Hepatocyte (in vitro differentiated cells): ENCODE measurements around the gene GPRC5B. TPM values are rescaled to one million over a fixed set of nuclear protein-coding genes. Genes with fewer than 3 reads are reported as not detected.

Experiments used
- DNase-seq: peaks from one replicate; pipeline ENCODE4 v3.0.0-alpha.2; 2016; ENCODE audit warnings: low spot score
- H2AFZ ChIP-seq: fragments of 200-600 bp; sonication (generic); 2 replicates; pipeline ENCODE4 v1.6.0; 2016; ENCODE audit warnings: antibody characterized with exemption, mild to moderate bottlenecking
- H3K27ac ChIP-seq: fragments of 200-600 bp; sonication (generic); 2 replicates; pipeline ENCODE4 v1.5.1; 2016; ENCODE audit warnings: mild to moderate bottlenecking
- H3K27me3 ChIP-seq: fragments of 200-600 bp; sonication (generic); 2 replicates; pipeline ENCODE4 v1.6.1; 2016
- H3K36me3 ChIP-seq: fragments of 200-600 bp; sonication (generic); replicated peaks from 2 replicates; pipeline ENCODE4 v1.5.1; 2016; ENCODE audit warnings: low read depth; ENCODE audit not compliant: insufficient read depth
- H3K4me1 ChIP-seq: fragments of 200-600 bp; sonication (generic); 2 replicates; pipeline ENCODE4 v1.5.1; 2016; ENCODE audit warnings: mild to moderate bottlenecking, moderate library complexity; ENCODE audit not compliant: insufficient read depth
- H3K4me2 ChIP-seq: fragments of 200-600 bp; sonication (generic); 2 replicates; pipeline ENCODE4 v1.6.0; 2016
- H3K4me3 ChIP-seq: fragments of 200-600 bp; sonication (generic); 2 replicates; pipeline ENCODE4 v1.5.1; 2016; ENCODE audit warnings: mild to moderate bottlenecking
- H3K79me2 ChIP-seq: fragments of 200-600 bp; sonication (generic); 2 replicates; pipeline ENCODE4 v1.6.0; 2017; ENCODE audit warnings: mild to moderate bottlenecking
- H3K9me2 ChIP-seq: fragments of 200-600 bp; sonication (generic); replicated peaks from 2 replicates; pipeline ENCODE4 v1.6.0; 2017; ENCODE audit warnings: mild to moderate bottlenecking; ENCODE audit not compliant: insufficient read depth
- H3K9me3 ChIP-seq: fragments of 200-600 bp; sonication (generic); 2 replicates; pipeline ENCODE4 v1.5.1; 2016; ENCODE audit warnings: low read depth, mild to moderate bottlenecking
- H4K20me1 ChIP-seq: fragments of 200-600 bp; sonication (generic); 2 replicates; pipeline ENCODE4 v1.6.0; 2016; ENCODE audit warnings: mild to moderate bottlenecking; ENCODE audit not compliant: insufficient read depth, poor library complexity, severe bottlenecking
- EZH2 ChIP-seq: fragments of 200-600 bp; sonication (generic); IDR thresholded peaks from 2 replicates; pipeline ENCODE4 v1.6.1; 2016; ENCODE audit warnings: antibody characterized with exemption, mild to moderate bottlenecking, borderline replicate concordance
- EZH2phosphoT487 ChIP-seq: fragments of 200-600 bp; sonication (generic); IDR thresholded peaks from one replicate; pipeline ENCODE4 v1.6.1; 2018; ENCODE audit warnings: antibody characterized with exemption, mild to moderate bottlenecking, low read depth, moderate library complexity; ENCODE audit not compliant: unreplicated experiment, severe bottlenecking
- WGBS: methylation state at CpG from one replicate; pipeline ENCODE4 v1.1.6; 2016; ENCODE audit warnings: low lambda C conversion rate; ENCODE audit errors: missing lambda C conversion rate; 5-methylcytosine and 5-hydroxymethylcytosine counted together
- polyA plus RNA-seq: library from polyadenylated mRNA; unstranded; fragments of >200 nt; fragmentation: Nextera tagmentation; extraction: Ambion mirVana; gene quantifications from 2 replicates; pipeline ENCODE4 v1.2.1, GENCODE V29; 2016
- total RNA-seq: library from RNA; depleted of rRNA; stranded (reverse); fragments of >200 nt; gene quantifications from 2 replicates; pipeline ENCODE4 v1.2.3, GENCODE V29; 2014
- TF ChIP-seq, protein P1 (sequence below): fragments of 200-600 bp; sonication (generic); IDR thresholded peaks from 2 replicates; pipeline ENCODE4 v1.5.1; 2016; ENCODE audit warnings: antibody characterized with exemption, mild to moderate bottlenecking; ENCODE audit not compliant: poor library complexity

Gene GPRC5B
- total and polyA plus RNA-seq, 2 experiments from 2014 or later: 36.2 to 73.1 TPM

DNA sequence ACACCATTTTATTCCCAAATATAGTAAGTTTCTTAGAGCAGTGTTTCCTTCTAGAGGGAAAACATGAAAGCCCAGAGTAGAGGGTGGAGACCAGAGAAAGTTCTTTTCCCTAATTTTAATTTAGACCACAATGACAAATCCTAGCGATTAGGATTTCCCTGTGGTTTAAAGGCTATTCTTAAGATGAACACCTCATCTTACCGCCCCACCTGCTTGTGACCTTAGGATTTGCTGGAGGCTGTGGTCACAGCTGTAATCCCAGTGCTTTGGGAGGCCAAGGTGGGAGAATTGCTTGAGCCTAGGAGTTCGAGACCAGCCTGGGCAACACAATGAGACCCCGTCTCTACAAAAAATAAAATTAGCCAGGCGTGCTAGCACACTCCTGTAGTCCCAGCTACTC lies 51.1 kb downstream of the GPRC5B start:
- Histone ChIP-seq H3K4me2 (no peak overlapping the region), H3K4me3 (no peak overlapping the region), H2AFZ (no peak overlapping the region), H3K9me3 (no peaks in the 10 kb centered on the region), H4K20me1 (no peaks in the 10 kb centered on the region), H3K27me3 (no peaks in the 10 kb centered on the region), H3K36me3 (no peaks in the 10 kb centered on the region), H3K79me2 (no peaks in the 10 kb centered on the region), H3K4me1 (peaks cover 7% of the 10 kb centered on the region), H3K9me2 (no peaks in the 10 kb centered on the region), H3K27ac (no peak overlapping the region)
- 94% methylated on average over 5 of the region's 5 CpGs for WGBS
- no peak for TF ChIP-seq EZH2
- TF ChIP-seq, protein P1, sequence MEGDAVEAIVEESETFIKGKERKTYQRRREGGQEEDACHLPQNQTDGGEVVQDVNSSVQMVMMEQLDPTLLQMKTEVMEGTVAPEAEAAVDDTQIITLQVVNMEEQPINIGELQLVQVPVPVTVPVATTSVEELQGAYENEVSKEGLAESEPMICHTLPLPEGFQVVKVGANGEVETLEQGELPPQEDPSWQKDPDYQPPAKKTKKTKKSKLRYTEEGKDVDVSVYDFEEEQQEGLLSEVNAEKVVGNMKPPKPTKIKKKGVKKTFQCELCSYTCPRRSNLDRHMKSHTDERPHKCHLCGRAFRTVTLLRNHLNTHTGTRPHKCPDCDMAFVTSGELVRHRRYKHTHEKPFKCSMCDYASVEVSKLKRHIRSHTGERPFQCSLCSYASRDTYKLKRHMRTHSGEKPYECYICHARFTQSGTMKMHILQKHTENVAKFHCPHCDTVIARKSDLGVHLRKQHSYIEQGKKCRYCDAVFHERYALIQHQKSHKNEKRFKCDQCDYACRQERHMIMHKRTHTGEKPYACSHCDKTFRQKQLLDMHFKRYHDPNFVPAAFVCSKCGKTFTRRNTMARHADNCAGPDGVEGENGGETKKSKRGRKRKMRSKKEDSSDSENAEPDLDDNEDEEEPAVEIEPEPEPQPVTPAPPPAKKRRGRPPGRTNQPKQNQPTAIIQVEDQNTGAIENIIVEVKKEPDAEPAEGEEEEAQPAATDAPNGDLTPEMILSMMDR: no peak
- TF ChIP-seq EZH2phosphoT487: no peak
- no peak for DNase-seq

DNA sequence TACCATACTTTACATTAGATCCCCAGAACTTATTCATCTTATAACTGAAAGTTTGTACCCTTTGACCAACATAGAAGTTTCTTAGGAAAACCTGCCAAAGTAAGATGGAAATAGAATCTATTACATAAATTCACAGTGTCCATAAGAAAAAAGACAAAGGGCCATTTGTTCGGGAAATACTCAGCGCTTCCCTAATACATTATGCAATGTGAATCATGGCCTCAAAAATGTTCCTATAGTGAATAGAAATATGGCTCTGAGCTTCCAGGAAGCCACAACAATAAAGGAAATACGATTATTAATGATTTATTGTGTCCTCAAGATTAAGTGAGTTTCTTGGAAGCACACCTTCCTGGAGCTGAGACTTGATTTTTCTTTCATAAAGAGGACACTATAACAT lies 51.5 kb downstream of the GPRC5B start:
- no peak overlapping the region for H3K4me2 ChIP-seq
- no peaks in the 10 kb centered on the region for H3K9me2 ChIP-seq
- no peak overlapping the region for H2AFZ ChIP-seq
- no peak for TF ChIP-seq EZH2phosphoT487
- no peaks in the 10 kb centered on the region for H3K79me2 ChIP-seq
- 66% methylated on average over 3 of the region's 3 CpGs for WGBS
- no peaks in the 10 kb centered on the region for H4K20me1 ChIP-seq
- peaks cover 7% of the 10 kb centered on the region for H3K4me1 ChIP-seq
- no peaks in the 10 kb centered on the region for H3K27me3 ChIP-seq
- H3K4me3 ChIP-seq: no peak overlapping the region
- H3K36me3 ChIP-seq: no peaks in the 10 kb centered on the region
- no peak for DNase-seq
- H3K27ac ChIP-seq: no peak overlapping the region
- H3K9me3 ChIP-seq: no peaks in the 10 kb centered on the region

DNA sequence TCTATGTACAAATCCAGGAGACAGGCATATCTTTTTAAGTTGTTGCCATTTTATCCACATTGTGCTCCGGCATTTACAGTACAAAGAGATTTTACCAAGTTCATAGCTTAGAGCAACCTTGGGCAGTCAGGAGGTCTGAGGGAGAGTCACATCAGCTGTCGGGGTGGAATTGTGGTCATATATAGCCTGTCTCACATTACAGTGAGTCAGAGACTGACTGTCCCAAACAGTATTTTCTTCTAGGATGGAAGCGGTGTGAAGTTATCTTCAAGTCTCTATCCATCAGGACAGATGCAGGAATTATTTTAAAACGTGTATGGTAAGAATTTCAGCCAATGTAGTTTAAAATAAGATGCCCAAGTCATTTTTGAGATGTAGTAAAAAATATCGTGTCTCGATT lies 53.0 kb downstream of the GPRC5B start:
- H3K36me3 ChIP-seq: no peaks in the 10 kb centered on the region
- no peak overlapping the region for H3K4me2 ChIP-seq
- H3K27ac ChIP-seq: no peak overlapping the region
- DNase-seq: no peak
- H2AFZ ChIP-seq: no peak overlapping the region
- no peaks in the 10 kb centered on the region for H4K20me1 ChIP-seq
- TF ChIP-seq EZH2 (no peak), EZH2phosphoT487 (no peak)
- TF ChIP-seq, protein P1: no peak
- H3K4me1 ChIP-seq: peaks cover 3% of the 10 kb centered on the region
- H3K4me3 ChIP-seq: no peak overlapping the region
- H3K27me3 ChIP-seq: no peaks in the 10 kb centered on the region
- H3K79me2 ChIP-seq: no peaks in the 10 kb centered on the region
- no peaks in the 10 kb centered on the region for H3K9me3 ChIP-seq
- WGBS: 82% methylated on average over 6 of the region's 6 CpGs
- no peaks in the 10 kb centered on the region for H3K9me2 ChIP-seq

DNA sequence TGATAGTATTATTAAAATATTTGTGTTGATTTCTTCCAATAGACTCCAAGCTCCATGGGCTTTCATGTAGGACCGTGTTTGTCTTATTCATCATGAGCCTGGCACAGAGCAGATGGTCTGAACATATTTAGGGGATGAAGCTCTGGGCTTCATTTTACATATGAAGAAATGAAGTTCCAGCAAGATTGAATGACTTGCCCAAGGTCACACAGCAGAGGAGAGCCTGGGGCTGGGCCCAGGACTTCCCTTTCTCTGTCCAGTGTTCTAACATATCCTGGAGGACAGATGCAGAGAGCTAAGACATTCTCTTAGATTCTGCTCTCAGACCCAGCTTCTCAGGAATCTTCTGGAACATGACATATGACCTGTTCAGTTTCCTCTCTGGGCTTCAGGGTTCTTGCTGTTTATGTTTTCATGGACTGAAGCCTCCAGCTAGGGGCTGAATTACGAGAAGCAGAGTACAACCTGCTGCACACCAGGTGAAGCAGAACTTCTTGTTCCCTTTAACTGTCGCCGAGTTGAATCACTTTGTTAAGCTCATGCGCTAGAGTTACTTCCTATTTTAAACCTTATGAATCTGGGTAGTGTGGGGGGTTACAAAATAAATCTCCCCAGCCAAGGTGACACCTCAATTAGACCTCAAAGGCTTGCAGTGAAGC lies 53.6 kb downstream of the GPRC5B start:
- 92% methylated on average over 5 of the region's 5 CpGs for WGBS
- Histone ChIP-seq H3K4me1 (peaks cover 3% of the 10 kb centered on the region), H4K20me1 (no peaks in the 10 kb centered on the region), H2AFZ (no peak overlapping the region), H3K4me3 (no peak overlapping the region), H3K9me3 (no peaks in the 10 kb centered on the region), H3K36me3 (no peaks in the 10 kb centered on the region), H3K4me2 (no peak overlapping the region), H3K27ac (no peak overlapping the region), H3K79me2 (no peaks in the 10 kb centered on the region), H3K27me3 (no peaks in the 10 kb centered on the region), H3K9me2 (no peaks in the 10 kb centered on the region)
- DNase-seq: no peak
- no peak for TF ChIP-seq EZH2phosphoT487
- no peak for TF ChIP-seq EZH2
